Measurements from ENCODE around the gene RBM19. TPM values are rescaled to one million over a fixed set of nuclear protein-coding genes. Genes with fewer than 3 reads are reported as not detected.

The RBM19 gene
- total and polyA plus RNA-seq, 7 experiments from 2014 or later: 10.8 to 108 (median 59.0) TPM

DNA sequence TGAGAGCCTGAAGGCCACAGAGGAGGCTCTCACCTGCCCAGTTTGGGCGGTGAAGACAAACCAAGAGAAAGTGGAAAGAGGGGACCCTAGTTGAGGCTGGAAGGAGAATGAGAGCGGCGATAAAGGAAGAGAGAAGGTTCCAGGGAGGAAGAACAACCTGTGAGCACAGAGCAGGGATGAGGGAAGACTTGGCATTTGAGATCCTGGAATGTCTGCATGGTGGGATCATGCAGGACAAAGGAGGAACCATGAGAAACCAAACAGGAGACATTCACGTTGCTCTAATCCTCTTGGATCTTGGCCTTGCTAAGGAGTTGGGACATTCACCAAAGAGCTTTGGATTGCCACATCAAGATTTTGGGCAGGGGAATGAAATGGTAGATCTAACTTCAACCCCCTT lies 22.9 kb upstream of the RBM19 start:
- Histone ChIP-seq H3K4me1 (ENCODE audit: control insufficient read depth in 2 of 2, insufficient read depth in 2 of 2, low read length in 2 of 2) (no peaks in the 10 kb centered on the region), H3K36me3 (ENCODE audit: control insufficient read depth in 2 of 3, insufficient read depth in 3 of 3, low read length in 3 of 3) (no peaks in the 10 kb centered on the region), H3K27me3 (ENCODE audit: control insufficient read depth in 2 of 2, insufficient read depth in 2 of 2, low read length in 2 of 2) (no peaks in the 10 kb centered on the region), H3K27ac (ENCODE audit: low read depth, low read length) (no peak overlapping the region), H3K9me3 (ENCODE audit: control insufficient read depth in 2 of 3, low read length in 3 of 3) (no peaks in the 10 kb centered on the region), H3K4me3 (ENCODE audit: low read length) (no peak overlapping the region)
- H3K4me1 Mint-ChIP-seq: no peaks in the 10 kb centered on the region
- H3K9me3 Mint-ChIP-seq: peaks cover 0 to 3% (median 0%) of the 10 kb centered on the region in 11 donors
- H3K27me3 Mint-ChIP-seq: peaks cover 10 to 60% (median 22%) of the 10 kb centered on the region in 5 donors
- POLR2A ChIA-PET: no interaction called here
- no peak overlapping the region for H3K27ac Mint-ChIP-seq
- CTCF ChIA-PET: no interaction called here
- intact Hi-C loops (cut with micrococcal nuclease): no loop called here
- DNase-seq (no peak), ATAC-seq (no peak)
- no peak overlapping the region for H3K4me3 Mint-ChIP-seq
- no peaks in the 10 kb centered on the region for H3K36me3 Mint-ChIP-seq

- H3K4me1 ChIP-seq (ENCODE audit: control insufficient read depth in 2 of 2, insufficient read depth in 2 of 2, low read length in 2 of 2): no peaks in the 10 kb centered on the region
- Mint-ChIP-seq H3K9me3 (peaks cover 0 to 3% (median 0%) of the 10 kb centered on the region in 11 donors), H3K4me1 (no peaks in the 10 kb centered on the region), H3K27me3 (peaks cover 10 to 56% (median 21%) of the 10 kb centered on the region in 5 donors), H3K27ac (no peak overlapping the region), H3K36me3 (no peaks in the 10 kb centered on the region), H3K4me3 (no peak overlapping the region)
- H3K9me3 ChIP-seq (ENCODE audit: control insufficient read depth in 2 of 3, low read length in 3 of 3): no peaks in the 10 kb centered on the region
- DNase-seq: no peak
- no peak for ATAC-seq
- ChIA-PET CTCF (no interaction called here), POLR2A (no interaction called here)
- intact Hi-C loops (cut with micrococcal nuclease): no loop called here
- no peak overlapping the region for H3K27ac ChIP-seq (ENCODE audit: low read depth, low read length)
- no peaks in the 10 kb centered on the region for H3K36me3 ChIP-seq (ENCODE audit: control insufficient read depth in 2 of 3, insufficient read depth in 3 of 3, low read length in 3 of 3)
- no peak overlapping the region for H3K4me3 ChIP-seq (ENCODE audit: low read length)
- H3K27me3 ChIP-seq (ENCODE audit: control insufficient read depth in 2 of 2, insufficient read depth in 2 of 2, low read length in 2 of 2): no peaks in the 10 kb centered on the region
Observed at GRCh38 chr12:113988064-113988451, 21.9 kb upstream of the RBM19 start.

DNA sequence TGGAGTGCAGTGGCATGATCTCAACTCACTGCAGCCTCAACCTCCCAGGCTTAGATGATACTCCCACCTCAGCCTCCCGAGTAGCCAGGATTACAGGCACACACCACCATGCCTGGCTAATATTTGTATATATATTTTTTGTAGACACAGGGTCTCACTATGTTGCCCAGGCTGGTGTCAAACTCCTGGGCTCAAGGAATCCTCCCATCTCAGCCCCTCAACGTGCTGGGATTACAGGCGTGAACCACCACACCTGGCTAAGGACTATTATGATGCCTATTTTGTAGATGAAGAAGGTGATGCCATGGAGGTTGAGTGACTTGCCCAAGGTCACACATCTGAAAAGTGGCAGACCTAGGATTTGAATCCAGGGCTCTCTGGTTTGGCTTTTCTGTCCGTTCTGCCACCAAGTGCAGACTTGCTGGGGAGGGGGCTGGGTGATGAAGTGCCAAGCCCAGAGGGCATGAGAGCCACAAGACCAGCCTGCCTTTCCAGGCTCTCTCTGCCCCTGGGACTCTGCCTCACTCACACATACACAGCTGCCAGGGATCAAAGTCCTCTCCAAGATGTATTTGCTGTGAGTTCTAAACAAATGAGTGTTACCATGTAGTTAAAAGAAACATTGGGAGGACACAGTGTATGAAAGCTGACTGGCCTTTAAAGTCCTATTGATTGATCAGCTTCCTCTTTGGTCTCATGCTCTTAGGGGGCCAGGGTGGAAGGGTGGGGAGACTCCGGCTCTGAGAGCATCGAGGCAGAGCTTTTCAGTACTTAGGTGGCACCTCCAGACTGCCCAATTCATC lies 21.3 kb upstream of the RBM19 start:
- H3K27me3 Mint-ChIP-seq: peaks cover 8 to 50% (median 21%) of the 10 kb centered on the region in 5 donors
- CTCF ChIA-PET: no interaction called here
- Histone ChIP-seq H3K27me3 (ENCODE audit: control insufficient read depth in 2 of 2, insufficient read depth in 2 of 2, low read length in 2 of 2) (no peaks in the 10 kb centered on the region), H3K36me3 (ENCODE audit: control insufficient read depth in 2 of 3, insufficient read depth in 3 of 3, low read length in 3 of 3) (no peaks in the 10 kb centered on the region), H3K27ac (ENCODE audit: low read depth, low read length) (no peak overlapping the region), H3K4me3 (ENCODE audit: low read length) (no peak overlapping the region), H3K4me1 (ENCODE audit: control insufficient read depth in 2 of 2, insufficient read depth in 2 of 2, low read length in 2 of 2) (no peaks in the 10 kb centered on the region), H3K9me3 (ENCODE audit: control insufficient read depth in 2 of 3, low read length in 3 of 3) (no peaks in the 10 kb centered on the region)
- POLR2A ChIA-PET: no interaction called here
- H3K27ac Mint-ChIP-seq: no peak overlapping the region
- DNase-seq: no peak
- no peak overlapping the region for H3K4me3 Mint-ChIP-seq
- no peaks in the 10 kb centered on the region for H3K36me3 Mint-ChIP-seq
- intact Hi-C loops (cut with micrococcal nuclease): no loop called here
- H3K4me1 Mint-ChIP-seq: no peaks in the 10 kb centered on the region
- peaks cover 0 to 3% (median 0%) of the 10 kb centered on the region in 11 donors for H3K9me3 Mint-ChIP-seq
- ATAC-seq: no peak

DNA sequence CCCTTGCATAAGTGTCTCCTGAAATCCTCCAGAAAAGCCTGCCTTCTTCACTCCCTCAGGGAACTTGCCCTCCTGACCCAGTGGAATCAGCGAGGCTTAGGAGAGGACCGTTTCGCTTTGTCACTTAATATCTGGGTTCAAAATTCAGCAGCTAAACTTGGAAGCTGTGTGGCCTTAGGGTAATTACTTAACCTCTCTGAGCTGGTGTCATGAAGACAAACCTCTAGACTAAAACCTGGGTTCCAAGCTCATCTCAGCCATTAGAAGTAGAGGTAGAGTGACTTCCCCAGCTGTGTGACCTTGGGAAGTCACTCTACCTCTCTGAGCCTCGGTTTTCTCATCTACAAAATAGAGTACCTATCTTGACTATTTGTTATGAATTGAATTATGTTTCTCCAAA lies 18.3 kb upstream of the RBM19 start:
- POLR2A ChIA-PET: no interaction called here
- CTCF ChIA-PET: no interaction called here

GRCh38 chr12:113983777-113984448 lies 17.8 kb upstream of the RBM19 start:
- no peak for DNase-seq
- ChIA-PET CTCF (no interaction called here), POLR2A (no interaction called here)
- no peak overlapping the region for H3K4me3 Mint-ChIP-seq
- H3K4me3 ChIP-seq (ENCODE audit: low read length): no peak overlapping the region
- H3K27me3 Mint-ChIP-seq: peaks cover 3 to 55% (median 31%) of the 10 kb centered on the region in 5 donors
- H3K9me3 Mint-ChIP-seq: peaks cover 0 to 3% (median 0%) of the 10 kb centered on the region in 11 donors
- no peak overlapping the region for H3K27ac Mint-ChIP-seq
- no peak for ATAC-seq
- no peaks in the 10 kb centered on the region for H3K36me3 ChIP-seq (ENCODE audit: control insufficient read depth in 2 of 3, insufficient read depth in 3 of 3, low read length in 3 of 3)
- peaks cover 0 to 4% (median 0%) of the 10 kb centered on the region in 7 donors for H3K4me1 Mint-ChIP-seq
- H3K27ac ChIP-seq (ENCODE audit: low read depth, low read length): no peak overlapping the region
- peaks cover 0 to 5% of the 10 kb centered on the region in 2 donors for H3K27me3 ChIP-seq (ENCODE audit: control insufficient read depth in 2 of 2, insufficient read depth in 2 of 2, low read length in 2 of 2)
- H3K9me3 ChIP-seq (ENCODE audit: control insufficient read depth in 2 of 3, low read length in 3 of 3): no peaks in the 10 kb centered on the region
- intact Hi-C loops (cut with micrococcal nuclease): loop anchor here in 1 of 2 donors (5.0 kb wide), 1 partner anchor 1768 kb away; no protein-coding TSS in a partner anchor
- no peaks in the 10 kb centered on the region for H3K4me1 ChIP-seq (ENCODE audit: control insufficient read depth in 2 of 2, insufficient read depth in 2 of 2, low read length in 2 of 2)
- no peaks in the 10 kb centered on the region for H3K36me3 Mint-ChIP-seq

More for the DNA sequence above, 18.3 kb upstream of the RBM19 start:
- Histone ChIP-seq H3K4me3 (ENCODE audit: low read length) (no peak overlapping the region), H3K9me3 (ENCODE audit: control insufficient read depth in 2 of 3, low read length in 3 of 3) (no peaks in the 10 kb centered on the region), H3K27ac (ENCODE audit: low read depth, low read length) (no peak overlapping the region), H3K4me1 (ENCODE audit: control insufficient read depth in 2 of 2, insufficient read depth in 2 of 2, low read length in 2 of 2) (no peaks in the 10 kb centered on the region), H3K36me3 (ENCODE audit: control insufficient read depth in 2 of 3, insufficient read depth in 3 of 3, low read length in 3 of 3) (no peaks in the 10 kb centered on the region), H3K27me3 (ENCODE audit: control insufficient read depth in 2 of 2, insufficient read depth in 2 of 2, low read length in 2 of 2) (peaks cover 0 to 5% of the 10 kb centered on the region in 2 donors)
- Mint-ChIP-seq H3K27ac (no peak overlapping the region), H3K36me3 (no peaks in the 10 kb centered on the region), H3K27me3 (peaks cover 4 to 53% (median 26%) of the 10 kb centered on the region in 5 donors), H3K4me1 (peaks cover 0 to 4% (median 0%) of the 10 kb centered on the region in 7 donors), H3K9me3 (peaks cover 0 to 3% (median 0%) of the 10 kb centered on the region in 11 donors), H3K4me3 (no peak overlapping the region)
- intact Hi-C loops (cut with micrococcal nuclease): loop anchor here in 1 of 2 donors (5.0 kb wide), 1 partner anchor 1768 kb away; no protein-coding TSS in a partner anchor
- no peak for ATAC-seq
- DNase-seq: no peak

GRCh38 chr12:113983265-113983664 lies 17.1 kb upstream of the RBM19 start:
- POLR2A ChIA-PET: no interaction called here

More at GRCh38 chr12:113983265-113983664, 17.1 kb upstream of the RBM19 start:
- Histone ChIP-seq H3K36me3 (ENCODE audit: control insufficient read depth in 2 of 3, insufficient read depth in 3 of 3, low read length in 3 of 3) (no peaks in the 10 kb centered on the region), H3K27me3 (ENCODE audit: control insufficient read depth in 2 of 2, insufficient read depth in 2 of 2, low read length in 2 of 2) (peaks cover 0 to 5% of the 10 kb centered on the region in 2 donors), H3K4me1 (ENCODE audit: control insufficient read depth in 2 of 2, insufficient read depth in 2 of 2, low read length in 2 of 2) (no peaks in the 10 kb centered on the region), H3K4me3 (ENCODE audit: low read length) (no peak overlapping the region), H3K9me3 (ENCODE audit: control insufficient read depth in 2 of 3, low read length in 3 of 3) (no peaks in the 10 kb centered on the region), H3K27ac (ENCODE audit: low read depth, low read length) (no peak overlapping the region)
- no peaks in the 10 kb centered on the region for H3K36me3 Mint-ChIP-seq
- no peak for ATAC-seq
- no peak for DNase-seq
- CTCF ChIA-PET: no interaction called here
- H3K27ac Mint-ChIP-seq: no peak overlapping the region
- H3K4me3 Mint-ChIP-seq: no peak overlapping the region
- peaks cover 0 to 3% (median 0%) of the 10 kb centered on the region in 11 donors for H3K9me3 Mint-ChIP-seq
- H3K4me1 Mint-ChIP-seq: peaks cover 0 to 4% (median 0%) of the 10 kb centered on the region in 7 donors
- H3K27me3 Mint-ChIP-seq: peaks cover 0 to 53% (median 38%) of the 10 kb centered on the region in 5 donors
- intact Hi-C loops (cut with micrococcal nuclease): loop anchor here in 1 of 2 donors (5.0 kb wide), 1 partner anchor 1769 kb away; no protein-coding TSS in a partner anchor

Measured in naive thymus-derived CD4-positive, alpha-beta T cell (primary cell).